SK-N-SH (cell line): ENCODE results near the gene DSE.

Experiments used
- CTCF ChIP-seq: fragments of 200-600 bp; sonication (generic); IDR thresholded peaks from 2 replicates; pipeline ENCODE4 v1.6.1; 2017; ENCODE audit warnings: antibody characterized with exemption, mild to moderate bottlenecking, moderate library complexity
- EP300 ChIP-seq, 2 experiments: IDR thresholded peaks; 2 replicates each; pipeline versions ENCODE4 v1.4.0 to v1.6.1; 2012; ENCODE audit warnings: borderline replicate concordance in 1 of 2, low read depth in 1 of 2, low read length in 1 of 2
- GATA2 ChIP-seq: sonication (generic); formaldehyde crosslinking; IDR thresholded peaks from 2 replicates; pipeline ENCODE4 v1.5.0; 2020; ENCODE audit warnings: mild to moderate bottlenecking, missing genetic modification reagents
- JUND ChIP-seq: IDR thresholded peaks from 2 replicates; pipeline ENCODE4 v1.4.0; 2012
- MAX ChIP-seq: IDR thresholded peaks from 2 replicates; pipeline ENCODE4 v1.4.0; 2012; ENCODE audit warnings: low read depth
- MXI1 ChIP-seq: IDR thresholded peaks from 2 replicates; pipeline ENCODE4 v1.6.1; 2012; ENCODE audit warnings: mild to moderate bottlenecking, low read depth, low read length, improper control_type of control experiment
- POLR2AphosphoS5 ChIP-seq: IDR thresholded peaks from 2 replicates; pipeline ENCODE4 v1.6.1; 2012; ENCODE audit warnings: low read depth, low read length
- RAD21 ChIP-seq: IDR thresholded peaks from 2 replicates; pipeline ENCODE4 v1.6.1; 2012; ENCODE audit warnings: mild to moderate bottlenecking, low read length
- RXRA ChIP-seq: IDR thresholded peaks from 2 replicates; pipeline ENCODE4 v1.4.0; 2012; ENCODE audit warnings: low read depth, mild to moderate bottlenecking, borderline replicate concordance
- TAF1 ChIP-seq: IDR thresholded peaks from 2 replicates; pipeline ENCODE4 v1.6.1; 2012; ENCODE audit warnings: low read depth, mild to moderate bottlenecking, low read length, moderate library complexity, borderline replicate concordance
- USF2 ChIP-seq: fragments of 150-350 bp; IDR thresholded peaks from 2 replicates; pipeline ENCODE4 v1.6.1; 2017; ENCODE audit warnings: antibody characterized with exemption, low read length, low read depth, borderline replicate concordance
- YY1 ChIP-seq: IDR thresholded peaks from 2 replicates; pipeline ENCODE4 v1.4.0; 2012; ENCODE audit warnings: low read depth, mild to moderate bottlenecking

GRCh38 chr6:116450769-116451740 lies 80.3 kb downstream of the DSE start:
- no peak for TF ChIP-seq POLR2AphosphoS5
- TF ChIP-seq RXRA = no peak
- no peak for TF ChIP-seq CTCF
- TF ChIP-seq YY1 = no peak
- no peak for TF ChIP-seq MAX
- TF ChIP-seq JUND = no peak
- no peak for TF ChIP-seq RAD21
- TF ChIP-seq GATA2 (CRISPR knock-in tag) = no peak
- no peak for TF ChIP-seq MXI1
- no peak for TF ChIP-seq USF2
- TF ChIP-seq EP300 (IDR thresholded peaks at IDR 0.05; ENCODE audit: borderline replicate concordance in 1 of 2, low read depth in 1 of 2, low read length in 1 of 2) = no peak
- TF ChIP-seq TAF1 = no peak
